IPS DF 6.9 (cell line): Measurements from ENCODE around the gene OAS3.

ENCODE experiments used
- DNase-seq: peaks from one replicate; pipeline ENCODE4 v3.0.0-alpha.2; 2013; ENCODE audit warnings: low read depth, low spot score
- H3K27ac ChIP-seq: one replicate; pipeline ENCODE4 v1.5.1; 2013; ENCODE audit warnings: low read length, control low read depth
- H3K27me3 ChIP-seq: 2 replicates; pipeline ENCODE4 v1.6.1; 2013; ENCODE audit warnings: mild to moderate bottlenecking, low read length; ENCODE audit not compliant: control insufficient read depth, insufficient read depth
- H3K36me3 ChIP-seq: 2 replicates; pipeline ENCODE4 v1.6.1; 2013; ENCODE audit warnings: low read length; ENCODE audit not compliant: control insufficient read depth, insufficient read depth
- H3K4me1 ChIP-seq: 2 replicates; pipeline ENCODE4 v1.6.1; 2013; ENCODE audit warnings: low read length; ENCODE audit not compliant: control insufficient read depth, insufficient read depth
- H3K4me3 ChIP-seq: 2 replicates; pipeline ENCODE4 v1.5.1; 2013; ENCODE audit warnings: mild to moderate bottlenecking, low read length
- H3K9me3 ChIP-seq: 2 replicates; pipeline ENCODE4 v1.6.1; 2013; ENCODE audit warnings: low read length, inconsistent platforms; ENCODE audit not compliant: control insufficient read depth, insufficient read depth
- WGBS: extraction: QIAGEN DNeasy Blood & Tissue Kit; methylation state at CpG from one replicate; pipeline ENCODE4 v1.1.7; 2013; ENCODE audit warnings: mixed read lengths, missing lambda C conversion rate; ENCODE audit not compliant: insufficient read length, insufficient coverage; 5-methylcytosine and 5-hydroxymethylcytosine counted together

OAS3 gene

GRCh38 chr12:112997506-112997905 lies 59.2 kb downstream of the OAS3 start:
- DNase-seq = no peak
- Histone ChIP-seq H3K27ac (no peak overlapping the region), H3K4me1 (no peaks in the 10 kb centered on the region), H3K27me3 (no peaks in the 10 kb centered on the region), H3K4me3 (no peak overlapping the region), H3K36me3 (no peaks in the 10 kb centered on the region), H3K9me3 (no peaks in the 10 kb centered on the region)
- WGBS = no CpG with 5 or more reads among the region's 7 CpGs

- WGBS = no CpG with 5 or more reads among the region's 12 CpGs
- Histone ChIP-seq H3K4me3 (no peak overlapping the region), H3K36me3 (no peaks in the 10 kb centered on the region), H3K27me3 (no peaks in the 10 kb centered on the region), H3K4me1 (no peaks in the 10 kb centered on the region), H3K9me3 (no peaks in the 10 kb centered on the region), H3K27ac (no peak overlapping the region)
- no peak for DNase-seq
Observed at GRCh38 chr12:112998987-112999767, 60.9 kb downstream of the OAS3 start.

- Histone ChIP-seq H3K4me1 (no peaks in the 10 kb centered on the region), H3K27ac (no peak overlapping the region), H3K36me3 (no peaks in the 10 kb centered on the region), H3K27me3 (no peaks in the 10 kb centered on the region), H3K4me3 (no peak overlapping the region), H3K9me3 (no peaks in the 10 kb centered on the region)
- no peak for DNase-seq
- WGBS = no CpG with 5 or more reads among the region's 6 CpGs
Observed at GRCh38 chr12:113000433-113000832, 62.2 kb downstream of the OAS3 start.

- no peak overlapping the region for H3K27ac ChIP-seq
- no peak for DNase-seq
- H3K27me3 ChIP-seq = no peaks in the 10 kb centered on the region
- H3K9me3 ChIP-seq = no peaks in the 10 kb centered on the region
- H3K4me3 ChIP-seq = no peak overlapping the region
- no peaks in the 10 kb centered on the region for H3K36me3 ChIP-seq
- WGBS = no CpG with 5 or more reads among the region's 4 CpGs
- no peaks in the 10 kb centered on the region for H3K4me1 ChIP-seq
Observed at GRCh38 chr12:113002155-113002554, 63.9 kb downstream of the OAS3 start.

- Histone ChIP-seq H3K4me3 (no peak overlapping the region), H3K9me3 (no peaks in the 10 kb centered on the region), H3K36me3 (no peaks in the 10 kb centered on the region), H3K4me1 (no peaks in the 10 kb centered on the region), H3K27me3 (no peaks in the 10 kb centered on the region), H3K27ac (no peak overlapping the region)
- no peak for DNase-seq
- no CpG with 5 or more reads among the region's 5 CpGs for WGBS
Observed at GRCh38 chr12:113002676-113003075, 64.4 kb downstream of the OAS3 start.

GRCh38 chr12:113003636-113004035 lies 65.4 kb downstream of the OAS3 start:
- Histone ChIP-seq H3K4me3 (no peak overlapping the region), H3K27ac (no peak overlapping the region), H3K36me3 (no peaks in the 10 kb centered on the region), H3K9me3 (no peaks in the 10 kb centered on the region), H3K4me1 (no peaks in the 10 kb centered on the region), H3K27me3 (no peaks in the 10 kb centered on the region)
- DNase-seq = no peak
- WGBS = no CpG with 5 or more reads among the region's 9 CpGs

- Histone ChIP-seq H3K36me3 (no peaks in the 10 kb centered on the region), H3K4me3 (no peak overlapping the region), H3K27ac (no peak overlapping the region), H3K27me3 (no peaks in the 10 kb centered on the region), H3K4me1 (no peaks in the 10 kb centered on the region), H3K9me3 (no peaks in the 10 kb centered on the region)
- no CpG with 5 or more reads among the region's 4 CpGs for WGBS
- no peak for DNase-seq
Observed at GRCh38 chr12:113005762-113006161, 67.5 kb downstream of the OAS3 start.

GRCh38 chr12:113006206-113006605 lies 67.9 kb downstream of the OAS3 start:
- no peak for DNase-seq
- Histone ChIP-seq H3K9me3 (no peaks in the 10 kb centered on the region), H3K36me3 (no peaks in the 10 kb centered on the region), H3K4me1 (no peaks in the 10 kb centered on the region), H3K27ac (no peak overlapping the region), H3K4me3 (no peak overlapping the region), H3K27me3 (no peaks in the 10 kb centered on the region)
- WGBS = no CpG with 5 or more reads among the region's 7 CpGs

GRCh38 chr12:113006641-113007040 lies 68.4 kb downstream of the OAS3 start:
- Histone ChIP-seq H3K36me3 (no peaks in the 10 kb centered on the region), H3K4me3 (no peak overlapping the region), H3K9me3 (no peaks in the 10 kb centered on the region), H3K27ac (no peak overlapping the region), H3K4me1 (no peaks in the 10 kb centered on the region), H3K27me3 (no peaks in the 10 kb centered on the region)
- no CpG with 5 or more reads among the region's 6 CpGs for WGBS
- no peak for DNase-seq

- DNase-seq = no peak
- H3K27ac ChIP-seq = no peak overlapping the region
- no peaks in the 10 kb centered on the region for H3K27me3 ChIP-seq
- H3K4me3 ChIP-seq = no peak overlapping the region
- H3K4me1 ChIP-seq = no peaks in the 10 kb centered on the region
- no CpG with 5 or more reads among the region's 4 CpGs for WGBS
- no peaks in the 10 kb centered on the region for H3K36me3 ChIP-seq
- H3K9me3 ChIP-seq = no peaks in the 10 kb centered on the region
Observed at GRCh38 chr12:113007166-113007565, 68.9 kb downstream of the OAS3 start.

GRCh38 chr12:113010701-113011100 lies 72.4 kb downstream of the OAS3 start:
- H3K9me3 ChIP-seq = no peaks in the 10 kb centered on the region
- H3K27me3 ChIP-seq = no peaks in the 10 kb centered on the region
- H3K4me1 ChIP-seq = no peaks in the 10 kb centered on the region
- no peaks in the 10 kb centered on the region for H3K36me3 ChIP-seq
- no CpG with 5 or more reads among the region's 2 CpGs for WGBS
- no peak overlapping the region for H3K27ac ChIP-seq
- no peak overlapping the region for H3K4me3 ChIP-seq
- no peak for DNase-seq
